ENCODE data around the gene TAS2R20.

- TF ChIP-seq CTCF (conservative IDR thresholded peaks at IDR 0.05 in 1 of 2, IDR thresholded peaks at IDR 0.05 in 1 of 2; ENCODE audit: low read depth in 1 of 2, low read length in 2 of 2) = no peak
- TF ChIP-seq EZH2 (IDR thresholded peaks at IDR 0.05; ENCODE audit: low read length, missing control alignments) = no peak
Measured at GRCh38 chr12:10965476-10965875, 32.6 kb downstream of the TAS2R20 start.
